IMR-90 (cell line): ENCODE data around the gene PEAK1. TPM values are rescaled to one million over a fixed set of nuclear protein-coding genes. Genes with fewer than 3 reads are reported as not detected.

Experiments
- ATAC-seq: fragments of 200-7000 bp; cut with Tn5 transposase; 2 replicates; pipeline ENCODE4 v1.9.1; 2020; ENCODE audit warnings: low read depth, mild to moderate bottlenecking, moderate library complexity
- BruUV-seq: library from RNA; stranded (reverse); fragments of 400-500 nt; replicated peaks from 2 replicates; lab custom pipeline; 2021; lab: Mats Ljungman, UMichigan
- CTCF ChIA-PET: fragments of 300-600 bp; formaldehyde crosslinking; extraction: SDS; loops from one replicate; lab custom pipeline; 2021; ENCODE audit warnings: antibody characterized with exemption; lab: Yijun Ruan, JAX
- POLR2A ChIA-PET: fragments of 300-600 bp; sonication (Branson Sonifier 250); formaldehyde crosslinking; loops from one replicate; lab custom pipeline; 2022; ENCODE audit warnings: antibody characterized with exemption; ENCODE audit not compliant: unreplicated experiment; lab: Charles Lee
- DNase-seq: peaks from one replicate; pipeline ENCODE4 v3.0.0; 2013
- H2AFZ ChIP-seq: replicated peaks from 2 replicates; pipeline ENCODE3; 2013; ENCODE audit warnings: low read length, mild to moderate bottlenecking; ENCODE audit not compliant: poor library complexity
- H2AK5ac ChIP-seq: 2 replicates; pipeline ENCODE4 v1.6.1; 2013; ENCODE audit warnings: low read depth, low read length, inconsistent platforms
- H2AK9ac ChIP-seq: replicated peaks from 2 replicates; pipeline ENCODE3; 2013; ENCODE audit warnings: mild to moderate bottlenecking, low read depth, low read length, moderate library complexity; ENCODE audit not compliant: poor library complexity
- H2BK120ac ChIP-seq: 2 replicates; pipeline ENCODE4 v1.6.1; 2013; ENCODE audit warnings: low read depth, low read length, inconsistent platforms
- H2BK15ac ChIP-seq: 3 replicates; pipeline ENCODE4 v1.6.1; 2013; ENCODE audit warnings: low read depth, low read length, inconsistent platforms
- H2BK20ac ChIP-seq: 2 replicates; pipeline ENCODE4 v1.6.1; 2013; ENCODE audit warnings: low read depth, mild to moderate bottlenecking, inconsistent platforms, low read length, moderate library complexity
- H2BK5ac ChIP-seq: 2 replicates; pipeline ENCODE4 v1.6.1; 2013; ENCODE audit warnings: mild to moderate bottlenecking, low read depth, low read length, inconsistent platforms; ENCODE audit not compliant: poor library complexity, severe bottlenecking
- H3K14ac ChIP-seq: replicated peaks from 2 replicates; pipeline ENCODE4 v1.6.1; 2013; ENCODE audit warnings: low read depth, low read length, inconsistent platforms
- H3K18ac ChIP-seq: 2 replicates; pipeline ENCODE4 v1.6.1; 2013; ENCODE audit warnings: low read depth, low read length, control low read depth
- H3K23ac ChIP-seq: 2 replicates; pipeline ENCODE4 v1.6.1; 2013; ENCODE audit warnings: low read depth, low read length, inconsistent platforms
- H3K27ac ChIP-seq: 2 replicates; pipeline ENCODE4 v1.5.1; 2013; ENCODE audit warnings: mild to moderate bottlenecking, control low read depth, low read length; ENCODE audit not compliant: insufficient read depth
- H3K27me3 ChIP-seq: 2 replicates; pipeline ENCODE4 v1.6.1; 2013; ENCODE audit warnings: low read length; ENCODE audit not compliant: control insufficient read depth, insufficient read depth
- H3K36me3 ChIP-seq: 2 replicates; pipeline ENCODE4 v1.6.1; 2013; ENCODE audit warnings: low read length, mixed read lengths; ENCODE audit not compliant: control insufficient read depth, insufficient read depth
- H3K4ac ChIP-seq: 2 replicates; pipeline ENCODE4 v1.6.1; 2013; ENCODE audit warnings: low read depth, low read length, inconsistent platforms
- H3K4me1 ChIP-seq: 2 replicates; pipeline ENCODE4 v1.6.1; 2013; ENCODE audit warnings: low read length, mixed read lengths; ENCODE audit not compliant: control insufficient read depth, insufficient read depth
- H3K4me2 ChIP-seq: 2 replicates; pipeline ENCODE4 v1.6.1; 2013; ENCODE audit warnings: low read depth, mild to moderate bottlenecking, control low read depth, low read length, moderate library complexity
- H3K4me3 ChIP-seq: 2 replicates; pipeline ENCODE4 v1.5.1; 2013; ENCODE audit warnings: low read depth, mild to moderate bottlenecking, control low read depth, low read length, moderate library complexity; ENCODE audit not compliant: insufficient read depth
- H3K56ac ChIP-seq: 2 replicates; pipeline ENCODE4 v1.6.1; 2013; ENCODE audit warnings: low read length, inconsistent platforms; ENCODE audit not compliant: insufficient read depth; ENCODE audit errors: extremely low read depth
- H3K79me1 ChIP-seq, 2 experiments: 2 replicates each; pipeline ENCODE4 v1.6.1; 2013; ENCODE audit warnings: low read length in 2 of 2, inconsistent platforms in 1 of 2, low read depth in 1 of 2
- H3K9ac ChIP-seq: 2 replicates; pipeline ENCODE4 v1.6.1; 2013; ENCODE audit warnings: low read depth, low read length, control low read depth
- H3K9me1 ChIP-seq: 2 replicates; pipeline ENCODE4 v1.6.1; 2013; ENCODE audit warnings: low read length, inconsistent platforms; ENCODE audit not compliant: insufficient read depth
- H3K9me3 ChIP-seq: 2 replicates; pipeline ENCODE4 v1.6.1; 2013; ENCODE audit warnings: low read length; ENCODE audit not compliant: control insufficient read depth, insufficient read depth
- H4K20me1 ChIP-seq: 2 replicates; pipeline ENCODE4 v1.6.1; 2013; ENCODE audit warnings: low read length, inconsistent platforms; ENCODE audit not compliant: insufficient read depth
- H4K5ac ChIP-seq: 2 replicates; pipeline ENCODE4 v1.6.1; 2013; ENCODE audit warnings: mild to moderate bottlenecking, low read depth, low read length, control low read depth
- H4K8ac ChIP-seq, 2 experiments: 2 replicates each; pipeline ENCODE4 v1.6.1; 2013; ENCODE audit warnings: low read depth in 2 of 2, low read length in 2 of 2, control low read depth in 1 of 2, inconsistent platforms in 1 of 2
- H4K91ac ChIP-seq: 2 replicates; pipeline ENCODE4 v1.6.1; 2013; ENCODE audit warnings: low read depth, low read length, inconsistent platforms; ENCODE audit not compliant: insufficient read depth
- BHLHE40 ChIP-seq: fragments of 150-350 bp; IDR thresholded peaks from 2 replicates; pipeline ENCODE4 v1.6.1; 2016; ENCODE audit warnings: mild to moderate bottlenecking, low read depth, low read length
- MAZ ChIP-seq: IDR thresholded peaks from 2 replicates; pipeline ENCODE4 v1.6.1; 2012; ENCODE audit warnings: low read depth, mild to moderate bottlenecking, low read length, improper control_type of control experiment, moderate library complexity, borderline replicate concordance
- MXI1 ChIP-seq: IDR thresholded peaks from 2 replicates; pipeline ENCODE4 v1.6.1; 2012; ENCODE audit warnings: low read depth, mild to moderate bottlenecking, low read length, moderate library complexity, borderline replicate concordance
- POLR2A ChIP-seq: IDR thresholded peaks from 2 replicates; pipeline ENCODE4 v1.6.1; 2012; ENCODE audit warnings: mild to moderate bottlenecking, low read depth, low read length
- RAD21 ChIP-seq: IDR thresholded peaks from 2 replicates; pipeline ENCODE4 v1.6.1; 2012; ENCODE audit warnings: low read length, improper control_type of control experiment
- RCOR1 ChIP-seq: IDR thresholded peaks from 2 replicates; pipeline ENCODE4 v1.6.1; 2012; ENCODE audit warnings: mild to moderate bottlenecking, low read length, improper control_type of control experiment; ENCODE audit not compliant: insufficient replicate concordance
- WGBS, 2 experiments: methylation state at CpG; one replicate each; pipeline versions ENCODE4 v1.1.5 to v1.1.7; 2013; ENCODE audit warnings: missing lambda C conversion rate in 2 of 2; ENCODE audit not compliant: insufficient read length in 1 of 2; ENCODE audit errors: extremely low coverage in 2 of 2; 5-methylcytosine and 5-hydroxymethylcytosine counted together
- dilution Hi-C: fragments of 300-500 bp; cut with HindIII; formaldehyde crosslinking; loops from one replicate; pipeline ENCODE4 v1.14.3; 2018; ENCODE audit warnings: low sequenced_read_pairs; ENCODE audit not compliant: unreplicated experiment
- in situ Hi-C: fragments of 300-500 bp; cut with MboI; formaldehyde crosslinking; loops from 3 replicates; pipeline ENCODE4 v1.14.3; 2019; ENCODE audit warnings: low sequenced_read_pairs, inconsistent platforms, mixed read lengths
- intact Hi-C: fragments of 100-400 bp; cut with micrococcal nuclease; formaldehyde crosslinking; loops from 2 replicates; pipeline ENCODE4 v1.10.0; 2022
- polyA plus RNA-seq, 3 experiments: library from polyadenylated mRNA; depleted of rRNA; stranded (reverse); fragments of >200 nt; gene quantifications; 2 replicates each; pipeline ENCODE4 v1.2.3, GENCODE V29; 2012; ENCODE audit warnings: low replicate concordance in 1 of 3
- total RNA-seq: library from RNA; depleted of rRNA; stranded (reverse); fragments of >200 nt; gene quantifications from 2 replicates; pipeline ENCODE4 v1.2.3, GENCODE V29; 2012
- TF ChIP-seq, protein P1 (sequence below): conservative IDR thresholded peaks from 2 replicates; pipeline ENCODE4 v1.5.1; 2012; ENCODE audit warnings: mild to moderate bottlenecking, low read depth, low read length, improper control_type of control experiment

PEAK1 gene
- total and polyA plus RNA-seq, 2 of the 4 experiments (the other 2 are of a cell fraction): 21.5 to 43.9 TPM

DNA sequence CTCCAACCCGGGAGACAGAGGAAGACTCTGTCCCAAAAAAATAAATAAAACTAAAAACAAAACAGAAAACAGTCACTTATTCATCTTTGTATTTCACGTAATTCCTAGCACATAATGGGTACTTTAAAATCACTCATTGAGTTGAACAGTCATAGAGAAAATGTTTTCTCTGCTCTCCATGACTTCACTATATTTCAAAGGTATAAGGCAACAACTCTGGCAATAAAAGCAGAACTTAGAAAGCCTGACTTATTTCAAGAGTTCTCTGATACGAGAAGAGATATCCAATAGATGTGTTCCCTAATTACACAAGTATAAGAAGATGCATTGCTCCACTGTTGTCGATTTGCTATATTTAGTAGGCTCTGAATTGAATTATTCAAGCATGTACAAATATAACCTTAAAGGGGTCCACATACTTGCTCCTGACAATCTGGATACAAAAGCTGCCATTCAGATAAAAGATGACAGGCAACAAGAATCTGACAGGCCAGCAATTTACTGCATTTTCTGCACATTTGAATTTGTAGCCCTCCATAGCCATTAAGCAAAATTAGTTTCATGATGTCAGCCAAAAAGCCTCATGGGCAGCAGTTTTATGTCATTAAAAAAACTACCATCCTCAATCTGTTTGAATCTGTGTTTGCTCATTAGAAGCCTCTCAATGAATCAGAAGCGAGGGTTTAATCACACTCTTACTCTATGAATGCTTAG is 47.9 kb downstream of the PEAK1 start:
- CTCF ChIA-PET: no interaction called here

More for the DNA sequence above, 47.9 kb downstream of the PEAK1 start:
- H3K18ac ChIP-seq: no peak overlapping the region
- no peaks in the 10 kb centered on the region for H3K4me1 ChIP-seq
- WGBS, 2 experiments: no CpG with 5 or more reads among the region's 5 CpGs
- H2AFZ ChIP-seq: no peak overlapping the region
- H2BK5ac ChIP-seq: no peak overlapping the region
- no peaks in the 10 kb centered on the region for H3K36me3 ChIP-seq
- dilution Hi-C loops (no loop called here), in situ Hi-C loops (no loop called here), intact Hi-C loops (no loop called here)
- H3K27ac ChIP-seq: no peak overlapping the region
- H4K5ac ChIP-seq: no peak overlapping the region
- no peak for DNase-seq
- H2BK20ac ChIP-seq: no peak overlapping the region
- no peak overlapping the region for H2BK120ac ChIP-seq
- no TSS peak for BruUV-seq
- no peak overlapping the region for H2AK9ac ChIP-seq
- H3K56ac ChIP-seq: no peak overlapping the region
- H3K9ac ChIP-seq: no peak overlapping the region
- H3K14ac ChIP-seq: no peak overlapping the region
- H3K9me3 ChIP-seq: no peaks in the 10 kb centered on the region
- H3K79me1 ChIP-seq: peaks cover 29 to 71% of the 10 kb centered on the region in 2 experiments
- no peak for TF ChIP-seq RCOR1
- TF ChIP-seq RAD21: no peak
- TF ChIP-seq POLR2A: no peak
- no peak for TF ChIP-seq BHLHE40
- TF ChIP-seq MXI1: no peak
- no peak for TF ChIP-seq MAZ
- TF ChIP-seq, protein P1, sequence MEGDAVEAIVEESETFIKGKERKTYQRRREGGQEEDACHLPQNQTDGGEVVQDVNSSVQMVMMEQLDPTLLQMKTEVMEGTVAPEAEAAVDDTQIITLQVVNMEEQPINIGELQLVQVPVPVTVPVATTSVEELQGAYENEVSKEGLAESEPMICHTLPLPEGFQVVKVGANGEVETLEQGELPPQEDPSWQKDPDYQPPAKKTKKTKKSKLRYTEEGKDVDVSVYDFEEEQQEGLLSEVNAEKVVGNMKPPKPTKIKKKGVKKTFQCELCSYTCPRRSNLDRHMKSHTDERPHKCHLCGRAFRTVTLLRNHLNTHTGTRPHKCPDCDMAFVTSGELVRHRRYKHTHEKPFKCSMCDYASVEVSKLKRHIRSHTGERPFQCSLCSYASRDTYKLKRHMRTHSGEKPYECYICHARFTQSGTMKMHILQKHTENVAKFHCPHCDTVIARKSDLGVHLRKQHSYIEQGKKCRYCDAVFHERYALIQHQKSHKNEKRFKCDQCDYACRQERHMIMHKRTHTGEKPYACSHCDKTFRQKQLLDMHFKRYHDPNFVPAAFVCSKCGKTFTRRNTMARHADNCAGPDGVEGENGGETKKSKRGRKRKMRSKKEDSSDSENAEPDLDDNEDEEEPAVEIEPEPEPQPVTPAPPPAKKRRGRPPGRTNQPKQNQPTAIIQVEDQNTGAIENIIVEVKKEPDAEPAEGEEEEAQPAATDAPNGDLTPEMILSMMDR: no peak
- no peak overlapping the region for H3K23ac ChIP-seq
- no peak overlapping the region for H3K4me3 ChIP-seq
- H3K27me3 ChIP-seq: no peaks in the 10 kb centered on the region
- POLR2A ChIA-PET: interaction anchor here (0.6 kb wide), 1 partner anchor 18 kb away, joined by 3 read pairs; no protein-coding TSS in a partner anchor
- no peak overlapping the region for H3K4ac ChIP-seq
- H3K4me2 ChIP-seq: no peak overlapping the region
- no peak overlapping the region for H4K8ac ChIP-seq
- no peak overlapping the region for H2BK15ac ChIP-seq
- H3K9me1 ChIP-seq: peaks cover 4% of the 10 kb centered on the region; the same call in 1 of the 2 replicates
- peaks cover 76% of the 10 kb centered on the region for H4K20me1 ChIP-seq
- no peak for ATAC-seq
- no peak overlapping the region for H2AK5ac ChIP-seq
- H4K91ac ChIP-seq: no peak overlapping the region
